ENCODE results near the gene PTPN21.

Gene PTPN21

DNA sequence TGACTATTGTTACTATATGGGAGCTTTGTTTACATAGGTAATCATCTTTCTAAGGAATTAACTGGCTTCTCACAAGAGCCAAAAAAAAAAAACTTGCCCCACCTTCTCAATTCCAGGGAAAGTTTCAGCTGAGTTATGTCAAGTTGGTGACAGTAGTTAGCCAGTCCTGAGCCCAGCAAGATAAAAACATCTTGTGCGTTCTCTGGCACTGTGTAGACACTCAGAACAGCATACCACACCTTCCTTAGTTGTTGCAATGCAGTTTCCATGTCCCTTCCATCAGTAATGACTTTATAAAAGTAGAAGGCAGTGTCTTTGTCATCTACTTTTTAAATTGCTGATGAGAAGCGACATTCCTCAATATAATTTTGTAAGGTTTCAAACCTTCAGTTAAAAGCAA lies 50.2 kb downstream of the PTPN21 start:
- no peak for DNase-seq (ENCODE audit: low read depth)

DNA sequence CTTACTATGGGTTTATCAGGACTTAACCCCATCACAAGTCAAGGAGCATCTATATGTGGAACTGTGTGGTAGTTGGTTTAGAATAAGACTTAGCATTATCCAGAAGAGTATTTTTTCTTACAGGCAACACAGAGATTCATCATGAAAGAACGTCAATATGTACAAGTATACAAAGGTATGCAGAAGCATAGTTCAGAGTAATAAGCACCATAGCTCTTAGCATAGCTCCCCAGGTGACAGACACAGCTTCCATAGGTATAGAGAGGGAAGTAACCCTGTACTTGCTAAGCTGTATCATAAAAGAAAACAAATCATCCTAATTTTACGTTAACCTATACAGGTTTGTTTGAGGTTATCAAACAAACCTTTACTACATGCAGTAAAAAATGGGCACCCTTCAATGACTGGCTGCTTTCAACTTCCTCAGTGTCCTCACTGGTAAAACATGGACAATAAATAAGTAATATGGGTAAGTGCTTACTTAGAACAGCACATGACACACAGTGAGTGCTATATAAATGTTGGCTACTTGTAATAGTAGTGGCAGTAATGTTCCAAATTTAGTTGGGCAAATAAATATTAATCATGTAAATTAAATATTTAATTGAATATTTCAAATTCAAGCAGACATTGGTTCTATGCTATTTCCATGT lies 50.9 kb downstream of the PTPN21 start:
- DNase-seq (ENCODE audit: low read depth): no peak

DNA sequence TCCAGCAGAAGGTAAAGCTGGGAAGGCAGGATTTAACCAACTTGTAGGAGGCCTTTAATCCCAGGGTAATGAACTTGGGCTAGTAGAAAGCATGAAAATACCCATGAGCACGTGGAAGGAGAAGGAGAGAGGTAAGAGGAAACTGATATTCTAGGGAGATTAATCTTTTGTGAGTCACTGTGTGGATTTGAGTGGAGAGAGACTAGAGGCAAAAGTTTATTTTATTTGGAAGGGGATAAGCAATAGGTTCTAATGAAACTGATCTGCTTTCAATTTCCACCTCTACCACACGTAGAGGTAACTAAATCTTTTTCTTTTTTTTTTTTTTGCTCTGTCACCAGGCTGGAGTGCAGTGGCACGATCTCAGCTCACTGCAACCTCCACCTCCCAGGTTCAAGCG lies 52.1 kb downstream of the PTPN21 start:
- no peak for DNase-seq (ENCODE audit: low read depth)

GRCh38 chr14:88500611-88501010 lies 54.2 kb downstream of the PTPN21 start:
- DNase-seq (ENCODE audit: low read depth): no peak

DNA sequence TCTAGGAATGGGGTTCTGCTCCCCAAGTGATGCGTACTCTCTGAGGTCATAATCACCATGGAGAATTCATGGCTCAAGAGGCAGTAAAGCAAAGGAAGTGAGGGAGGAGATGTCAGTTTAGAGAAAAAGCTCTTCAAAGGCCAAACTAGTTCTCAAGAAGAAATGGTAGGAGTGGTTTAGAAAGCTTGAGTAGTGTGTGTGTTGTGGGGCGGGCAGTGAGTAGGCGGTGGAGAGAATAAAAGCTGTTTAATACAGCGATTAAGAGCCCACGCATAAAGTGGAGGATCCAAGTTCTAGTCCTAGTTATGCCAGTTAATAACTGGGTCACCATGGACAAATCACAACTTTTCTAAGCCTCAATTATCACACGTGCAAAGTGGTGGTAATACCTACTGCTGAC lies 55.6 kb downstream of the PTPN21 start:
- DNase-seq (ENCODE audit: low read depth): no peak

- DNase-seq (ENCODE audit: low read depth): no peak
These were observed 58.4 kb downstream of the PTPN21 start for GRCh38 chr14:88496414-88496813.

- no peak for DNase-seq (ENCODE audit: low read depth)
These were observed 61.2 kb downstream of the PTPN21 start for GRCh38 chr14:88493392-88494185.

DNA sequence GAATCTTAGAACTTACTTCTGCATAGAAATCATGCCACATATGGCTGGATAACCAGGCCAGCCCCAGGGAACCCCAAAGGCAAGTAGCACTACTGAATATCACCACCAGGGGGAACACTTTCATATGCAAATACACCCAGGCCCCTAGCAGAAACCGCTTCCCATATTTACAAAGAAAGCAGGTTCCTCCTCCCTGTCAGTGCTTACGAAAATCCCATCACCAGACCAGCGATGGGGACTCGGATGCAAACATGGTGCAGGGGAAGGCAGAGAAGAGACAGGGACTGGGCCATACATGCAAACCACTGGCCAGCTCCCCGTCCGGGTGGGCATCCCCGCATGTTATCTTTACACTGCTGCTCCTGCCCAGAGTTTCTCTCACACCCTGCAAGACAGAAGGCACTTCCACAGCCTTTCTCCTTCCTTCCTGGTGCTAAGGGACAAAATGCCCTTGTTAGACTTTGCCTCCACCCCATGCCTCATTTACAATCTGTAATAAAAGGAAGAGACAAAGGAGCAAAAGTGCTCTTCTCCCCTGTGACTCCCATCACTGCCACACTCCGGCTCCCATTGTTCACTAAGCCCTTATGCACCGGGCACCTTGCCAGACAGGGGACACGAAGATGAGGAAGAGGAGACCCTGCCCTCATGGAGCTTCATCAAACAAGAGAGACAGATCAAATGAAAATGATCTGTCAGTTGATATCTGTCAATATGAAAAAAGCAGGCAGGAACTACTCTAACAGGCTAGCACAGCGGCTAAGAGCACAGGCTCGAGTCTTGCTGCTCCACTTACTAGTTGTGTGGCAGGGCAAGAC lies 62.3 kb downstream of the PTPN21 start:
- DNase-seq (ENCODE audit: low read depth): no peak

- no peak for DNase-seq (ENCODE audit: low read depth)
These were observed 64.6 kb downstream of the PTPN21 start for GRCh38 chr14:88490168-88490567.

DNA sequence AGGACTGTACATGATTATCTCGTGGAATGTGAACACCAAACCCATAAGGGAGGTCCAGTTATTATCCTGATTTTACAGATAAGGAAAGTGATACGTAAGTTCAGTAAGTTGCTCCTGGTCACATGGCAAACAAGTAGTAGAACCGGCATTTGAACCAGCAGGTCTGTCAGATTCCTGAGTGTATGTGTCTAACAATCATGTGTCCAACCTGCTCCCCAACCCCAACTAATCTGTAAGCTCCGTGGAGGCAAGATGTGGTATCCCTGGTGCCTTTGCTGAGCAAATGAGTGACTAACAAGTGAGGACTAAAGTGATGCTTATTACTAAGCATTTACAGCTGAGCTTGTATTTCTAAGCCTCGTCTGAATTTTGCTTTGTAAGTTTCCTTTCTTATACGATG lies 65.9 kb downstream of the PTPN21 start:
- no peak for DNase-seq (ENCODE audit: low read depth)

- no peak for DNase-seq (ENCODE audit: low read depth)
These were observed 66.7 kb downstream of the PTPN21 start for GRCh38 chr14:88488081-88488480.

- no peak for DNase-seq (ENCODE audit: low read depth)
These were observed 72.3 kb downstream of the PTPN21 start for GRCh38 chr14:88482524-88482923.

- no peak for DNase-seq (ENCODE audit: low read depth)
These were observed 73.0 kb downstream of the PTPN21 start for GRCh38 chr14:88481794-88482193.

- DNase-seq (ENCODE audit: low read depth): no peak
These were observed 73.7 kb downstream of the PTPN21 start for GRCh38 chr14:88481059-88481458.

DNA sequence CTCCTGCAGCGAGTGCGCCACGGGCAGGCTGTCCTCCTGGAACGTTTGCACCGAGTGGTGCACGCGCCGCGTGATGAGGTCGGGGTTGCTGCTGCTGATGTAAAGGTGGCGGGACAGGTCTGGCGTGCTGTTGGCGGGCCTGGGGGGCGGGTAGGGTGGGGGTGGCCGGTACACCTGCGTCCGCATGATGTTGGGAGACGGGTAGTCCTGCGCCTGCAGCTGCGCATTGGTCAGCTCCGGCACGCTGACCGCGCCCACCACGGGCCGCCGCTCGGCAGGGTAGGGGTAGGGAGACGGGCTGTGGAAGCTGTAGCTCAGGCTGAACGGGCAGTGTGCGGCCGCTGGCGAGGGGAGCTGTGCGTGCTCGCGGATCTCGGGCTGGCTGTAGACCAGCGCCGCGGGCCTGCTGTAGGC lies 75.2 kb downstream of the PTPN21 start:
- no peak for DNase-seq (ENCODE audit: low read depth)

GRCh38 chr14:88478931-88479330 lies 75.9 kb downstream of the PTPN21 start:
- no peak for DNase-seq (ENCODE audit: low read depth)

DNA sequence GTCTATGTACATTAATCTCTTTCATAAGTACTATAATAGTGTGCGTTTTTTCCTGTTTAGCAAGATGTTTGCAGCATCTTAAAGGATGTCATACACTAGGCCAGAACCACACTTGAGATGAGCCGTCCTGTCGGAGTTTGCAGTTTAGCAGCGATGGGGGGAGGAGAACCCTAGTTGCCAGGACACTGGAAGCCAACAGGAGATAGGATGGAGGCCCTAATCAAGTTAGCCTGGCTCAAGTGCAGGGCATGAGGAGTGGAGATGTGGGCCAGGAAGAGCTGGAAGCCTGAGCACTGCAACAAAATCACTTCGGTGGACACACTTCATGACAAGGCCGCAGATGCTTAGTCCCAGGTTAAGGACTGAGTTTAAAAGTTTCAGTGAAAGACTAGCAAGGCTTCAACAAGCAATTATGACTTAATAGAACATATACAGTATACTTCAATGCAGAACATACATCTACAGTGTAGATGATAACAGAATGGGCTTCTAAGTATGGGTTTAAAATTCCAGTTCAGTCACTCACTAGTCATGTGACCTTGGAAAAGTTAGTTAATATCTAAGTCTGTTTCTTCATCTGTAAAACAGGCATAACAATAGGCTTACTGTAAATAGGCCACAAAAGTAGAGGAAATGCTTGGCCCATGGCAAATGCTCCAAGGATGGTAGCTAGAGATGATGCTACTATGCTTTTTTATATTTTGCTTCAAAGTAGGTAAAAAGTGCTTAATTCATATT lies 77.1 kb downstream of the PTPN21 start:
- DNase-seq (ENCODE audit: low read depth): no peak

GRCh38 chr14:88476825-88477224 lies 78.0 kb downstream of the PTPN21 start:
- no peak for DNase-seq (ENCODE audit: low read depth)

DNA sequence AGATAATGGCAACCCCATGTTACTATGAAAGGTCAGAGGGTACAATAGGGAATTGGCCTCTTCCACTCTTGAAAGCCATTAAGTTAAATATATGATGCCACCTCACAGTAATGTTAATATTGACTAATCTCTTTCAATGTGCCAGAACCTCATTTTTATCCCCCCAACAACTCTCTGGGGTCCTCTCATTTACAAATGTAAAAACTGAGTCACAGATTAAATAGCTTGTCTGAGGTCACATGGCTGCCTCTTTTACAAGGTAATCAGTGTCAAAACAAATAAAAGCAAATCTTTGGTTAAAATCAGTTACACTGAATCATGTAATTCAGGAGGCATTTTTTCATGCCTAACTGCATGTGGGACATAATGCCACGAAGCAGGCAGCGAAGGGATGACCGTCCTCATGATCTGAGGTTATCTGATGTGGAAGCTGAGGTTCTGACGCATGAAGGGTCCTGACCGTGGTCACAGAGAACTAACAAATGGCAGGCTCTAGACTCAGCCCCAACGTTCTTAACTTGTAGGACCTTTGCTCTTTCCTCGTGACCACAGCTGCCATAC lies 78.5 kb downstream of the PTPN21 start:
- DNase-seq (ENCODE audit: low read depth): no peak

GRCh38 chr14:88473791-88474190 lies 81.0 kb downstream of the PTPN21 start:
- DNase-seq (ENCODE audit: low read depth): no peak

DNA sequence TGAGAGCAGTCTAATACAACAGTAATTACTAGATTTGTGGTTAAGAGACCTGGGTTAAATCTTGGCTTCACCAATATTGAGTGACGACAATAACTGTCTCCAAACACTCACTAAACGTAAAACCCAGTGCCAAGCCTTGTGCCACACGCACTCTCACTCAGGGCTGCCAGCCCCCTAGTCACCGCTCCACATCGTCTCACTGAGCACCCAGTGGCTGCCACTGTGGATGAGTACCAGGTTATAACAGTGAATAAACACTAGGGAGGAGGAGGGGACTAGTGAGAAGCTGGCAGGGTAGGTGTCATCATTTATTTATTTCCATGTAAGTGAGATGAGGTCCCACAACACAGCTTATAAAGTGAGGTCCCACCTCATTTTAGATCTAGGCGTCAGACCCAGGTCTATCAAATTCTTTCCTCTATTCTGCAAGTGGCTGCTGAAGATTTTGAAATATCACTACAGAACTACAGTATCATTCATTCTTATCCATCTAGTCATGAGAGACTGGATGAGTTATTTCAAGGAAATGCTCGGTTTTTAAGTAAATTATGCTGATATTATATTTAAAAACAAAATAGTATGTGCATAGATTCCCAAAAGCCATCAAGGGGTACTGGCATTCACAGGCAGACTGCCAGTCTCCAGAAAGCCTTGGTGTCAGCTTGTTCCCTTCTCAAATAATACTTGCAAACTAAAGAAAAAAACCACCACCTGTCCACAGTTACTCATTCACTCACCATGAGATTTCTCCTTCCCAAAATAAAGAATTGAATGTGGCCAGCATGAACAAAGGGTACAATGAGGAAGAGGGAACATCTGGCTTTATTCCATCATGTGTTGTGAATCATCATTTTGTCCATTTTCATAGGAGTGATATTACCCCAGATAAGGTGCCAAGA lies 84.0 kb downstream of the PTPN21 start:
- DNase-seq (ENCODE audit: low read depth): no peak

Measured in GM04503 (cell line).